ENCODE measurements around the gene DGKG. TPM values are rescaled to one million over a fixed set of nuclear protein-coding genes. Genes with fewer than 3 reads are reported as not detected.

Gene DGKG
- polyA plus RNA-seq, 1 donor (not counting 4 experiments of a cell fraction or from before 2014, with no cell fraction given): 0.22 TPM

GRCh38 chr3:186333256-186333655, 28.8 kb downstream of the DGKG start:
- Histone ChIP-seq H3K27me3 (ENCODE audit: control insufficient read depth, extremely low read depth, insufficient read depth, low read length) (peaks cover 10% of the 10 kb centered on the region), H3K79me2 (ENCODE audit: control insufficient read depth, insufficient read depth, low read length) (no peaks in the 10 kb centered on the region), H3K36me3 (ENCODE audit: control insufficient read depth in 2 of 2, extremely low read depth in 1 of 2, insufficient read depth in 2 of 2, low read length in 2 of 2) (no peaks in the 10 kb centered on the region), H3K27ac (ENCODE audit: control insufficient read depth, insufficient read depth, low read length) (no peak overlapping the region), H3K4me1 (ENCODE audit: control insufficient read depth, extremely low read depth, insufficient read depth, low read length) (no peaks in the 10 kb centered on the region), H3K4me2 (ENCODE audit: control insufficient read depth, extremely low read depth, insufficient read depth, low read depth, low read length) (no peak overlapping the region), H4K20me1 (ENCODE audit: control insufficient read depth, extremely low read depth, insufficient read depth, low read length) (no peaks in the 10 kb centered on the region), H3K9me1 (ENCODE audit: control insufficient read depth, extremely low read depth, insufficient read depth, low read length) (no peaks in the 10 kb centered on the region), H3K9me3 (ENCODE audit: control insufficient read depth, low read depth, low read length) (no peaks in the 10 kb centered on the region), H3K4me3 (ENCODE audit: control insufficient read depth in 2 of 3, extremely low read depth in 1 of 3, insufficient read depth in 2 of 3, low read depth in 1 of 3, low read length in 3 of 3) (no peak overlapping the region), H2AFZ (ENCODE audit: control insufficient read depth, low read length) (no peak overlapping the region), H3K9ac (ENCODE audit: control insufficient read depth, extremely low read depth, insufficient read depth, low read length) (no peak overlapping the region)
- dilution Hi-C loops (cut with MboI; ENCODE audit: extremely low pct_ligation_motif_present, low sequenced_read_pairs): no loop called here
- no peak for FAIRE-seq
- DNase-seq (ENCODE audit: low read depth, low spot score): no peak
- no peak for TF ChIP-seq CTCF (optimal IDR thresholded peaks at IDR 0.05 in 1 of 3, IDR thresholded peaks at IDR 0.05 in 1 of 3, conservative IDR thresholded peaks at IDR 0.05 in 1 of 3; ENCODE audit: extremely low read depth in 1 of 3, insufficient read depth in 2 of 3, low read length in 3 of 3)
- no peak for TF ChIP-seq EZH2 (IDR thresholded peaks at IDR 0.05; ENCODE audit: low read length)

- H3K9ac ChIP-seq (ENCODE audit: control insufficient read depth, extremely low read depth, insufficient read depth, low read length): no peak overlapping the region
- DNase-seq (ENCODE audit: low read depth, low spot score) (no peak), FAIRE-seq (no peak)
- H3K4me2 ChIP-seq (ENCODE audit: control insufficient read depth, extremely low read depth, insufficient read depth, low read depth, low read length): no peak overlapping the region
- H3K27me3 ChIP-seq (ENCODE audit: control insufficient read depth, extremely low read depth, insufficient read depth, low read length): peaks cover 8% of the 10 kb centered on the region
- dilution Hi-C loops (cut with MboI; ENCODE audit: extremely low pct_ligation_motif_present, low sequenced_read_pairs): no loop called here
- H3K9me3 ChIP-seq (ENCODE audit: control insufficient read depth, low read depth, low read length): no peaks in the 10 kb centered on the region
- H3K36me3 ChIP-seq (ENCODE audit: control insufficient read depth in 2 of 2, extremely low read depth in 1 of 2, insufficient read depth in 2 of 2, low read length in 2 of 2): no peaks in the 10 kb centered on the region
- no peak overlapping the region for H3K4me3 ChIP-seq (ENCODE audit: control insufficient read depth in 2 of 3, extremely low read depth in 1 of 3, insufficient read depth in 2 of 3, low read depth in 1 of 3, low read length in 3 of 3)
- no peak overlapping the region for H3K27ac ChIP-seq (ENCODE audit: control insufficient read depth, insufficient read depth, low read length)
- no peaks in the 10 kb centered on the region for H4K20me1 ChIP-seq (ENCODE audit: control insufficient read depth, extremely low read depth, insufficient read depth, low read length)
- H2AFZ ChIP-seq (ENCODE audit: control insufficient read depth, low read length): no peak overlapping the region
- H3K9me1 ChIP-seq (ENCODE audit: control insufficient read depth, extremely low read depth, insufficient read depth, low read length): no peaks in the 10 kb centered on the region
- TF ChIP-seq CTCF (optimal IDR thresholded peaks at IDR 0.05 in 1 of 3, IDR thresholded peaks at IDR 0.05 in 1 of 3, conservative IDR thresholded peaks at IDR 0.05 in 1 of 3; ENCODE audit: extremely low read depth in 1 of 3, insufficient read depth in 2 of 3, low read length in 3 of 3) (no peak), EZH2 (IDR thresholded peaks at IDR 0.05; ENCODE audit: low read length) (no peak)
- no peaks in the 10 kb centered on the region for H3K79me2 ChIP-seq (ENCODE audit: control insufficient read depth, insufficient read depth, low read length)
- no peaks in the 10 kb centered on the region for H3K4me1 ChIP-seq (ENCODE audit: control insufficient read depth, extremely low read depth, insufficient read depth, low read length)
These were observed 31.1 kb downstream of the DGKG start for GRCh38 chr3:186330772-186331460.

Measured in keratinocyte (primary cell).